ENCODE data around the gene PHACTR3.

- no peak for TF ChIP-seq CTCF (IDR thresholded peaks at IDR 0.05)
- no peak for TF ChIP-seq SIN3A (IDR thresholded peaks at IDR 0.05; ENCODE audit: borderline replicate concordance, insufficient read depth, low read depth, low read length)
Measured at GRCh38 chr20:59809630-59810448, 205.5 kb downstream of the PHACTR3 start.
